GM12892 (cell line): ENCODE data around the gene PACSIN1.

ENCODE experiments used
- POLR2A ChIP-seq: IDR thresholded peaks from 2 replicates; pipeline ENCODE4 v1.6.1; 2011; ENCODE audit warnings: low read depth, low read length, control low read depth
- POLR2AphosphoS5 ChIP-seq: IDR thresholded peaks from 2 replicates; pipeline ENCODE4 v1.6.1; 2011; ENCODE audit warnings: low read depth, low read length, control low read depth
- TAF1 ChIP-seq: IDR thresholded peaks from 2 replicates; pipeline ENCODE4 v1.6.1; 2011; ENCODE audit warnings: low read depth, mild to moderate bottlenecking, control low read depth, low read length, borderline replicate concordance

- TF ChIP-seq POLR2A (no peak), POLR2AphosphoS5 (no peak), TAF1 (no peak)
Measured at GRCh38 chr6:34518669-34519365, 52.9 kb downstream of the PACSIN1 start.
